Measurements from ENCODE around the gene NUP205.

- no peak for TF ChIP-seq CTCF (conservative IDR thresholded peaks at IDR 0.05; ENCODE audit: low read depth, low read length)
- TF ChIP-seq EZH2 (IDR thresholded peaks at IDR 0.05; ENCODE audit: borderline replicate concordance, low read depth, low read length, poor library complexity, severe bottlenecking), result no peak
Measured at GRCh38 chr7:135693558-135693957, 135.8 kb downstream of the NUP205 start.
